Sigmoid colon (tissue), 4 donors: ENCODE data around the gene YKT6.
"Not testable (repeated sequence)": the region's sequence is repeated elsewhere in the genome, so short reads cannot be mapped to it uniquely, and the experiment has no call there.

Experiments used
- EP300 ChIP-seq, 4 donors: sonication (generic); formaldehyde crosslinking; IDR thresholded peaks; one replicate each; pipeline ENCODE4 v1.6.1; 2017; ENCODE audit warnings: antibody characterized with exemption in 4 of 4
- POLR2AphosphoS5 ChIP-seq, 4 donors: sonication (generic); formaldehyde crosslinking; IDR thresholded peaks; one replicate each; pipeline ENCODE4 v1.6.1; 2017; ENCODE audit warnings: antibody characterized with exemption in 4 of 4
- TF ChIP-seq, protein P1 (sequence below), 4 experiments: fragments of 450-650 bp in 3 of 4; fragments of 200-600 bp in 1 of 4; IDR thresholded peaks; one replicate each; pipeline ENCODE4 v1.5.1; 2016 to 2019; ENCODE audit warnings: antibody characterized with exemption in 4 of 4, mild to moderate bottlenecking in 3 of 4, moderate library complexity in 2 of 4

DNA sequence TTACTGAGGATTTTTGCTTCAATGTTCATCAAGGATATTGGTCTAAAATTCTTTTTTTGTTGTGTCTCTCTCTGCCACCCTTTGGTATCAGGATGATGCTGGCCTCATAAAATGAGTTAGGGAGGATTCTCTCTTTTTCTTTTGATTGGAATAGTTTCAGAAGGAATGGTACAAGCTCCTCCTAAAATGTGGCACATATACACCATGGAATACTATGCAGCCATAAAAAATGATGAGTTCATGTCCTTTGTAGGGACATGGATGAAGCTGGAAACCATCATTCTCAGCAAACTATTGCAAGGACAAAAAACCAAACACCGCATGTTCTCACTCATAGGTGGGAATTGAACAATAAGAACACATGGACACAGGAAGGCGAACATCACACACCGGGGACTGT is 615 bp upstream of the YKT6 start:
- TF ChIP-seq, protein P1, sequence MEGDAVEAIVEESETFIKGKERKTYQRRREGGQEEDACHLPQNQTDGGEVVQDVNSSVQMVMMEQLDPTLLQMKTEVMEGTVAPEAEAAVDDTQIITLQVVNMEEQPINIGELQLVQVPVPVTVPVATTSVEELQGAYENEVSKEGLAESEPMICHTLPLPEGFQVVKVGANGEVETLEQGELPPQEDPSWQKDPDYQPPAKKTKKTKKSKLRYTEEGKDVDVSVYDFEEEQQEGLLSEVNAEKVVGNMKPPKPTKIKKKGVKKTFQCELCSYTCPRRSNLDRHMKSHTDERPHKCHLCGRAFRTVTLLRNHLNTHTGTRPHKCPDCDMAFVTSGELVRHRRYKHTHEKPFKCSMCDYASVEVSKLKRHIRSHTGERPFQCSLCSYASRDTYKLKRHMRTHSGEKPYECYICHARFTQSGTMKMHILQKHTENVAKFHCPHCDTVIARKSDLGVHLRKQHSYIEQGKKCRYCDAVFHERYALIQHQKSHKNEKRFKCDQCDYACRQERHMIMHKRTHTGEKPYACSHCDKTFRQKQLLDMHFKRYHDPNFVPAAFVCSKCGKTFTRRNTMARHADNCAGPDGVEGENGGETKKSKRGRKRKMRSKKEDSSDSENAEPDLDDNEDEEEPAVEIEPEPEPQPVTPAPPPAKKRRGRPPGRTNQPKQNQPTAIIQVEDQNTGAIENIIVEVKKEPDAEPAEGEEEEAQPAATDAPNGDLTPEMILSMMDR (IDR thresholded peaks at IDR 0.05) = not testable (repeated sequence)
- TF ChIP-seq POLR2AphosphoS5, EP300 (IDR thresholded peaks at IDR 0.05): not testable (repeated sequence)
